Activated T-cell treated with anti-CD3 and anti-CD28 coated beads, Interleukin-2, amount 50 U/mL, for 72 hours (primary cell): ENCODE data around the gene RAB44. TPM values are rescaled to one million over a fixed set of nuclear protein-coding genes. Genes with fewer than 3 reads are reported as not detected.

Source experiments
- ATAC-seq, 2 donors: fragments of 150-1000 bp; cut with Tn5 transposase; replicated peaks in 1 of 2; 2 replicates each; pipeline ENCODE4 v1.10.0; 2021; ENCODE audit warnings: moderate library complexity in 2 of 2, mild to moderate bottlenecking in 1 of 2
- DNase-seq, 2 donors: peaks; one replicate each; pipeline ENCODE4 v3.0.0; 2021 to 2022; ENCODE audit warnings: mixed read lengths in 1 of 2
- H3K27ac Mint-ChIP-seq: one replicate; pipeline ENCODE4 v1.8.0; 2022; ENCODE audit warnings: mild to moderate bottlenecking, moderate library complexity, mixed read lengths
- H3K27me3 Mint-ChIP-seq: one replicate; pipeline ENCODE4 v1.8.0; 2022; ENCODE audit warnings: low read depth, mixed read lengths
- H3K36me3 Mint-ChIP-seq, 2 donors: one replicate each; pipeline ENCODE4 v1.8.0; 2022; ENCODE audit warnings: mixed read lengths in 2 of 2, mild to moderate bottlenecking in 1 of 2; ENCODE audit not compliant: insufficient read depth in 2 of 2
- H3K4me1 Mint-ChIP-seq: one replicate; pipeline ENCODE4 v1.8.0; 2022; ENCODE audit warnings: low read depth, mixed read lengths
- H3K4me3 Mint-ChIP-seq, 2 donors: one replicate each; pipeline ENCODE4 v1.8.0; 2022; ENCODE audit warnings: mild to moderate bottlenecking in 2 of 2, mixed read lengths in 2 of 2, moderate library complexity in 2 of 2
- H3K9me3 Mint-ChIP-seq, 2 donors: one replicate each; pipeline ENCODE4 v1.8.0; 2022; ENCODE audit warnings: mixed read lengths in 2 of 2
- total RNA-seq, 2 donors: library from RNA; stranded (reverse); gene quantifications; one replicate each; pipeline ENCODE4 v1.2.3, GENCODE V29; 2022

The RAB44 gene
- total RNA-seq, 2 donors from 2014 or later: 0.05 to 0.09 TPM

GRCh38 chr6:36676141-36677058 is 21.2 kb upstream of the RAB44 start:
- peaks cover 8% of the 10 kb centered on the region for H3K27me3 Mint-ChIP-seq
- peak overlapping the region; percentile 17 for H3K27ac Mint-ChIP-seq
- H3K4me3 Mint-ChIP-seq: peak overlapping the region; percentile 65 to 81
- no peak for ATAC-seq
- H3K4me1 Mint-ChIP-seq: peaks cover 46% of the 10 kb centered on the region
- peaks cover 3 to 5% of the 10 kb centered on the region in 2 donors for H3K36me3 Mint-ChIP-seq
- no peak for DNase-seq
- H3K9me3 Mint-ChIP-seq: no peaks in the 10 kb centered on the region

GRCh38 chr6:36677059-36677749 is 20.4 kb upstream of the RAB44 start:
- Mint-ChIP-seq H3K27me3 (peaks cover 8% of the 10 kb centered on the region), H3K27ac (peak overlapping the region; percentile 17), H3K9me3 (no peaks in the 10 kb centered on the region), H3K36me3 (peaks cover 3 to 5% of the 10 kb centered on the region in 2 donors), H3K4me1 (peaks cover 54% of the 10 kb centered on the region), H3K4me3 (peak overlapping the region; percentile 81 to 87)
- ATAC-seq: no peak
- DNase-seq: no peak

DNA sequence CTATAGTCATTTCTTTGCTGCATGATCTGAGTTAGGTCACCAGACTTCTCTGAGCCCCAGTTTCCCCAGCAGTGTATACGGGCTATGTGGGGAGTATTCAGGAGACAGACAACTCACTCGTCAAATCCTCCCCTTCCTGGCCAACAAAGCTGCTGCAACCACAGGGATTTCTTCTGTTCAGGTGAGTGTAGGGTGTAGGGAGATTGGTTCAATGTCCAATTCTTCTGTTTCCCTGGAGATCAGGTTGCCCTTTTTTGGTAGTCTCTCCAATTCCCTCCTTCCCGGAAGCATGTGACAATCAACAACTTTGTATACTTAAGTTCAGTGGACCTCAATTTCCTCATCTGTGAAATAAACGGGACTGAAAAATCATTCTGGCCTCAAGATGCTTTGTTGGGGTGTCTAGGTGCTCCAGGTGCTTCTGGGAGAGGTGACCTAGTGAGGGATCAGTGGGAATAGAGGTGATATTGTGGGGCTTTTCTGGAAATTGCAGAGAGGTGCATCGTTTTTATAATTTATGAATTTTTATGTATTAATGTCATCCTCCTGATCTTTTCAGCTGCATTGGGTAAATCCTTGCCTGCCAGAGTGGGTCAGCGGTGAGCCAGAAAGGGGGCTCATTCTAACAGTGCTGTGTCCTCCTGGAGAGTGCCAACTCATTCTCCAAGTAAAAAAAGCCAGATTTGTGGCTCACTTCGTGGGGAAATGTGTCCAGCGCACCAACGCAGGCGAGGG is 19.7 kb upstream of the RAB44 start:
- ATAC-seq (no peak), DNase-seq (no peak)
- H3K36me3 Mint-ChIP-seq: peaks cover 3 to 5% of the 10 kb centered on the region in 2 donors
- no peaks in the 10 kb centered on the region for H3K9me3 Mint-ChIP-seq
- peak overlapping the region; percentile 41 for H3K27ac Mint-ChIP-seq
- peaks cover 61% of the 10 kb centered on the region for H3K4me1 Mint-ChIP-seq
- peak overlapping the region; percentile 81 to 87 for H3K4me3 Mint-ChIP-seq
- H3K27me3 Mint-ChIP-seq: peaks cover 8% of the 10 kb centered on the region

DNA sequence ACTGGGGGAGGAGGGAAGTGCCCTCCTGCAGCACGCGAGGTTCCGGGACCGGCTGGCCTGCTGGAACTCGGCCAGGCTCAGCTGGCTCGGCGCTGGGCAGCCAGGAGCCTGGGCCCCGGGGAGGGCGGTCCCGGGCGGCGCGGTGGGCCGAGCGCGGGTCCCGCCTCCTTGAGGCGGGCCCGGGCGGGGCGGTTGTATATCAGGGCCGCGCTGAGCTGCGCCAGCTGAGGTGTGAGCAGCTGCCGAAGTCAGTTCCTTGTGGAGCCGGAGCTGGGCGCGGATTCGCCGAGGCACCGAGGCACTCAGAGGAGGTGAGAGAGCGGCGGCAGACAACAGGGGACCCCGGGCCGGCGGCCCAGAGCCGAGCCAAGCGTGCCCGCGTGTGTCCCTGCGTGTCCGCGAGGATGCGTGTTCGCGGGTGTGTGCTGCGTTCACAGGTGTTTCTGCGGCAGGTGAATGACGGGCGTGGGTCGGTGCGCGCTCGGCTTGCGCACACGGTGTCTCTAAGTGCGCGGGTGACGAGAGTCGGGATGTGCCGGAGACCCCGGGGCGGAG is 19.1 kb upstream of the RAB44 start, which contains the start of gene CDKN1A:
CDKN1A (plus strand) TSS at position 227 of the 555 bp plus-strand sequence. CDS start 5,388 bp downstream, outside the sequence.
- Mint-ChIP-seq H3K36me3 (peaks cover 3 to 5% of the 10 kb centered on the region in 2 donors), H3K4me1 (peaks cover 68% of the 10 kb centered on the region)

GRCh38 chr6:36679043-36679833 is 18.4 kb upstream of the RAB44 start:
- Mint-ChIP-seq H3K4me1 (peaks cover 74% of the 10 kb centered on the region), H3K36me3 (peaks cover 4 to 5% of the 10 kb centered on the region in 2 donors), H3K27ac (peak overlapping the region; percentile 77), H3K4me3 (peak overlapping the region; percentile 87 to 96), H3K27me3 (peaks cover 8% of the 10 kb centered on the region), H3K9me3 (no peaks in the 10 kb centered on the region)
- ATAC-seq (peak in 1 of 2 donors; percentile 6), DNase-seq (peak; percentile 28 to 50)

More for the DNA sequence above, 19.1 kb upstream of the RAB44 start, which contains the start of gene CDKN1A:
- peak; percentile 65 to 66 for ATAC-seq
- Mint-ChIP-seq H3K4me3 (peak within 1 kb of the TSS; percentile 87 to 96), H3K9me3 (no peaks in the 10 kb centered on the region), H3K27ac (peak within 1 kb of the TSS; percentile 77), H3K27me3 (peaks cover 8% of the 10 kb centered on the region)
- DNase-seq: peak; percentile 83 to 85

GRCh38 chr6:36682328-36683144 is 15.1 kb upstream of the RAB44 start:
- Mint-ChIP-seq H3K27me3 (no peaks in the 10 kb centered on the region), H3K27ac (peak overlapping the region; percentile 16), H3K4me3 (peak overlapping the region; percentile 58 to 67), H3K9me3 (no peaks in the 10 kb centered on the region), H3K4me1 (peaks cover 53% of the 10 kb centered on the region), H3K36me3 (peaks cover 5 to 6% of the 10 kb centered on the region in 2 donors)
- peak; percentile 64 to 72 for DNase-seq
- ATAC-seq: peak; percentile 17 to 40

GRCh38 chr6:36683145-36683655 is 14.4 kb upstream of the RAB44 start:
- H3K4me3 Mint-ChIP-seq: peak overlapping the region; percentile 58 to 67
- peaks cover 46% of the 10 kb centered on the region for H3K4me1 Mint-ChIP-seq
- peak overlapping the region; percentile 16 for H3K27ac Mint-ChIP-seq
- DNase-seq: no peak
- no peak for ATAC-seq
- peaks cover 5 to 6% of the 10 kb centered on the region in 2 donors for H3K36me3 Mint-ChIP-seq
- H3K27me3 Mint-ChIP-seq: no peaks in the 10 kb centered on the region
- no peaks in the 10 kb centered on the region for H3K9me3 Mint-ChIP-seq

GRCh38 chr6:36683656-36684446 is 13.8 kb upstream of the RAB44 start:
- no peak overlapping the region for H3K27ac Mint-ChIP-seq
- H3K4me3 Mint-ChIP-seq: no peak overlapping the region
- peaks cover 1 to 4% of the 10 kb centered on the region in 2 donors for H3K36me3 Mint-ChIP-seq

GRCh38 chr6:36684447-36684812 is 13.2 kb upstream of the RAB44 start:
- Mint-ChIP-seq H3K27ac (no peak overlapping the region), H3K36me3 (peaks cover 1 to 4% of the 10 kb centered on the region in 2 donors), H3K27me3 (no peaks in the 10 kb centered on the region), H3K4me3 (no peak overlapping the region), H3K4me1 (peaks cover 42% of the 10 kb centered on the region), H3K9me3 (no peaks in the 10 kb centered on the region)
- DNase-seq: no peak
- ATAC-seq: no peak

More at GRCh38 chr6:36683656-36684446, 13.8 kb upstream of the RAB44 start:
- Mint-ChIP-seq H3K9me3 (no peaks in the 10 kb centered on the region), H3K27me3 (no peaks in the 10 kb centered on the region), H3K4me1 (peaks cover 44% of the 10 kb centered on the region)
- DNase-seq (no peak), ATAC-seq (no peak)

DNA sequence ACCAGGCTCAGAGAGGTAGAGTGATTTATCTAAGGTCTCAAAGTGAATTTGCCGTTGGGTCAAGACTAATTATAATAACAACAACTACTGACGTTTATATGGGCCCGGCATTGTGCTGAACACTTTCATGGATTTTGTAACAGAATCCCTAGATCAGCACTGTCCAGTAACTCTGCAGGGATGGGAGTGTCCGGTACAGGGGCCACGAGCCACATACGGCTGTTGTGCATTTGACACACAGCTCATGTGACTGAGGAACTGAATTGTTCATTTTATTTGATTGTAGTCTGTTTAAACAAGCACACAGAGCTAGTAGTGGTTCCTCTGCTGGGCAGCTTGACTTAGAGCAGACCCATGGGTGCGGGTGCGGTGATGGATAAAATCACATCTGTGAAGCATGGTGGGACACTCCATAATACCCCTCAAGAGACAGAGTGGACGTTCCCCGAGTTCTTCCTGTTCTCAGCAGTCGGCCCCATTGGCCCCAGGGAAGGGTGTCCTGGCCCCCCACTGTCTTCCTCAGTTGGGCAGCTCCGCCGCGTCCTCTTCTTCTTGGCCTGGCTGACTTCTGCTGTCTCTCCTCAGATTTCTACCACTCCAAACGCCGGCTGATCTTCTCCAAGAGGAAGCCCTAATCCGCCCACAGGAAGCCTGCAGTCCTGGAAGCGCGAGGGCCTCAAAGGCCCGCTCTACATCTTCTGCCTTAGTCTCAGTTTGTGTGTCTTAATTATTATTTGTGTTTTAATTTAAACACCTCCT is 12.3 kb upstream of the RAB44 start:
- no peaks in the 10 kb centered on the region for H3K27me3 Mint-ChIP-seq

More for the DNA sequence above, 12.3 kb upstream of the RAB44 start:
- H3K4me3 Mint-ChIP-seq: no peak overlapping the region
- peaks cover 0 to 4% of the 10 kb centered on the region in 2 donors for H3K36me3 Mint-ChIP-seq
- H3K27ac Mint-ChIP-seq: no peak overlapping the region
- ATAC-seq (no peak), DNase-seq (no peak)
- peaks cover 49% of the 10 kb centered on the region for H3K4me1 Mint-ChIP-seq
- H3K9me3 Mint-ChIP-seq: no peaks in the 10 kb centered on the region
